Peyer's patch (tissue), 4 donors: Measurements from ENCODE around the gene TMED6.

Experiments
- POLR2A ChIP-seq, 2 donors: fragments of 450-650 bp; IDR thresholded peaks; one replicate each; pipeline ENCODE4 v1.5.1; 2017; ENCODE audit warnings: antibody characterized with exemption in 2 of 2, mild to moderate bottlenecking in 2 of 2, moderate library complexity in 2 of 2
- TF ChIP-seq, protein P1 (sequence below), 6 experiments: fragments of 450-650 bp in 4 of 6; fragments of 200-600 bp in 2 of 6; sonication (generic) in 1 of 6; IDR thresholded peaks; one replicate each; pipeline ENCODE4 v1.5.1; 2017 to 2019; ENCODE audit warnings: antibody characterized with exemption in 6 of 6, mild to moderate bottlenecking in 3 of 6, moderate library complexity in 1 of 6

DNA sequence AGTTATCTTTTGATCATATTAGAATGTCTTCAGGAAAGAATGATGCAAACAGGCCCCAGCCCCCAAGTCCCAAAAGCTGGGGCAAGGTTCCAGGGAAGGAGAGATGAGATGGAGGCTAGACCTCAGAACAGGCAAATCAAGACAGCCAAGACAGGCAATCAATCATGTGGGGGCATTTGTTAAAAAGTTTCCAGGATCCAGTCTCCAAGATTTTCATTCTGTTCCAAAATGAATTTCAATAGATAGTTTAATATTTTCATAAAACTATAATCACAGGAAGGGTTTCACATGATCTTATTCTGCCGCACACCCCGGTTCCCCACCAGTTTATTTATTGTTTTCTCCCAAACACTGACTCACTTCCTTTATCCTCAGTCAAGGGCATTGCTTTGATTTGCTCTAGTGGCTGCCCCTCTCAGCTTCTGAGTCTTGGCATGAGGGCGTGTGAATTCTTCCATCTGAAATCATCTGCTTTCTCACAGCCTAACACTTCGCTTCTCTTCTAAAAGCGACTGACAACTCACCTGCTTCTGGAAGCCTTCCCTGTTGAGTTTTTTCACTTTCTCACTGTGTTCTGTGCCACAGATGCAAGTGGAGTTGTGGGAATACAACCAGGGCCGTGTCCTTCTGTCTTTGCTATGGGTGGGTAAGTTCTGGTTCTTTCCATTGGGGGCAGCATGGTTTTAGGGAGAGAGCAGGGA lies 46.4 kb upstream of the TMED6 start:
- TF ChIP-seq POLR2A (IDR thresholded peaks at IDR 0.05) = peak in 1 of 2 donors; percentile 9
- TF ChIP-seq, protein P1, sequence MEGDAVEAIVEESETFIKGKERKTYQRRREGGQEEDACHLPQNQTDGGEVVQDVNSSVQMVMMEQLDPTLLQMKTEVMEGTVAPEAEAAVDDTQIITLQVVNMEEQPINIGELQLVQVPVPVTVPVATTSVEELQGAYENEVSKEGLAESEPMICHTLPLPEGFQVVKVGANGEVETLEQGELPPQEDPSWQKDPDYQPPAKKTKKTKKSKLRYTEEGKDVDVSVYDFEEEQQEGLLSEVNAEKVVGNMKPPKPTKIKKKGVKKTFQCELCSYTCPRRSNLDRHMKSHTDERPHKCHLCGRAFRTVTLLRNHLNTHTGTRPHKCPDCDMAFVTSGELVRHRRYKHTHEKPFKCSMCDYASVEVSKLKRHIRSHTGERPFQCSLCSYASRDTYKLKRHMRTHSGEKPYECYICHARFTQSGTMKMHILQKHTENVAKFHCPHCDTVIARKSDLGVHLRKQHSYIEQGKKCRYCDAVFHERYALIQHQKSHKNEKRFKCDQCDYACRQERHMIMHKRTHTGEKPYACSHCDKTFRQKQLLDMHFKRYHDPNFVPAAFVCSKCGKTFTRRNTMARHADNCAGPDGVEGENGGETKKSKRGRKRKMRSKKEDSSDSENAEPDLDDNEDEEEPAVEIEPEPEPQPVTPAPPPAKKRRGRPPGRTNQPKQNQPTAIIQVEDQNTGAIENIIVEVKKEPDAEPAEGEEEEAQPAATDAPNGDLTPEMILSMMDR (IDR thresholded peaks at IDR 0.05) = peak in 5 of 6 experiments; percentile 20 to 57 (median 37)
